Measurements from ENCODE around the gene TREH.

The TREH gene

DNA sequence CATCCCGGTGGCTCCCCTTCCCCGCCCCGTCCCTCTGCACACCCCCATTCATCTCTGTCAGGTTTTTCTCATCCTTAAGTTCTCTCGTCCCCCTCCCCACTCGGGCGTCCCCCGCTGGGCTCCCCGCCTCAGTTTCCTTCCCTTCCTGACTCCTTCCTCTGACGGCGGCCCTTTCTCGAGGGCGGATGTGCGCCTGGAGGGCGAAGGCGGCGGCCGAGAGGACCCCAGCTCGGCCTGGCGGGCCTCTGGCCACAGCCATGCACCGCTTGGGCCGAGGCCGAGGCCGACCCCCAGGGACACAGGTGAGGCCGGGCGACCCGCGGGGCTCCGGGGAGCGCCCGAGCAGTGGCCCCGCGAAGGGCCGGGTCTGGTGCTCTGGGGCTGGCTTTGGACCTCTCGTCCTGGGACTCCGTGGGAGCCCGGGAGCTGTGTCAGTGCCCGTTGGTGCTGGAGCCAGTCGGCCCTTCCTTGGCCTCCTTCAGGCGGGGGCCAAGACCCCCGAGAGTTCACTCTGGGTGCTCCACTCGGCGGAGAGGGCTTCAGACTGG, 69.2 kb downstream of the TREH start:
- DNase-seq (ENCODE audit: low read depth): no peak

DNA sequence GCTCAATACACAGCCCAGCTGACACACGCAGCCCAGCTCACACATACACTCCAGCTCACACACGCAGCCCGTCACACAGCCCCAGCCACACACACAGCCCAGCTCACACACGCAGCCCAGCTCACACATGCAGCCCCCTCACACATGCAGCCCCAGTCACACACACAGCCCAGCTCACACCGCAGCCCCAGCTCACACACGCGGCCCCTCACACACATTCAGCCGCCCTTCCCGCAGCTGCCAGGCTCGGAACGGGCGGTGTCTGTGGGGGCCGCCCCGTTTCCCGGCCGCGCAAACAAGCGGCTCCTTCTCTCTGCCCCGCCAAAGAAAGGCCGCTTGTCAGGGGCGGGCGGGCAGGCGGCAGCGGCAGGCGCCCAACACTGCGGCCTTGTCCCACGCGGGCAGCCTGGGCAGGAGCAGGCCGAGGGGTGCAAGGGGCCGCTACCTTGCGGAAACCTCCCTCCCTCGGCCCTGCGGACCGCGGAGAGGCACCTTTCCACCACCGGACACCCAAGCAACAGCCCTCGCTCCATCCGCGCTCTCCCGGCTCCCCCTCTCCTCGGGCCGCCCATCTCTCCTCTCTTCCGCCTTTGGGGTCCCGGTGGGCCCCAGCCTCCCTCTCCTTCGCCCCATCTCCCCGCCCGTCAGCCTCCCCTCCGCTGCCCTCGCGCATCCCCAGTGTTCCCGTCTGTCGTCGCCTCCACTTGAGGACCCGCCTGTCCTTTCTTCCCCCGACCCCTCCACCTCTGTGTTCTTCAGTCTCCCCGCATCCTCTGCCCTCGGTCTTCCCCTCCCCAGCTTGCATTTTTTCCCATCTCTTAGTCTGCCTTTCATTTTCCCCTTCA, 69.8 kb downstream of the TREH start:
- peak; percentile 44 for DNase-seq (ENCODE audit: low read depth)

DNA sequence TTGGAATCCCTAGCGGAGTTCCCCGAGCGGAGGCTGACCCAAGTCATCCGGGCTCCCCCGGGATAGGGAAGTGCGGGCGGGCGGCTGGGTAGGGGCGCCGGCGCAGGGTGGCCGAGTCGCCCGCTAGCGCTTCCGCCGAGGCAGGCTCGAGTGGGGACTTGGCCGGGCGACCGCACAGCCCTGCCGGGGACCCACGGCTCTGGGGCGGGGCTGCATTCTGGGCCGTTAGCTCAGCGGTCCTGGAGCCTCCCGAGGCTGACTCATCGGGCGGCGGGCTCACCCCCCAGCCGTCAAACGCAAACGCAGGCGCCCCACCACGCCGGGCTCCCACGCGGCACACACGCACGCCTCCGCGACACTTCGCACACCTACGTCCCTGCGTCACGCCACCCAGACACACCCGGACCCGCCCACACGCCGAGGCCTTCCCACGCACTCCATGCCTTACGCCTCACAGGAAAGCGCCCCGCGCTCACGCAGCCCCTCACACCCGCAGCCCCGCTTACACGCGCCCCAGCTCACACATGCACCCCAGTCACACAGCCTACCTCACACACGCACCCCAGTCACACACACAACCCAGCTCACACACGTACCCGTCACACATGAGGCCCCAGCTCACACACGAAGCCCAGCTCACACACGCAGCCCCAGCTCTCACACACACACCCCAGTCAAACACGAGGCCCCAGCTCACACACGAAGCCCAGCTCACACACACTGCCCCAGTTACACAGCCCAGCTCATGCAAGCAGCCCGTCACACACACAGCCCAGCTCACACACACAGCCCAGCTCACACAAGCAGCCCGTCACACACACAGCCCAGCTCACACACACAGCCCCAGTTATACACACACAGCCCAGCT, 70.9 kb downstream of the TREH start:
- peak; percentile 83 for DNase-seq (ENCODE audit: low read depth)

DNA sequence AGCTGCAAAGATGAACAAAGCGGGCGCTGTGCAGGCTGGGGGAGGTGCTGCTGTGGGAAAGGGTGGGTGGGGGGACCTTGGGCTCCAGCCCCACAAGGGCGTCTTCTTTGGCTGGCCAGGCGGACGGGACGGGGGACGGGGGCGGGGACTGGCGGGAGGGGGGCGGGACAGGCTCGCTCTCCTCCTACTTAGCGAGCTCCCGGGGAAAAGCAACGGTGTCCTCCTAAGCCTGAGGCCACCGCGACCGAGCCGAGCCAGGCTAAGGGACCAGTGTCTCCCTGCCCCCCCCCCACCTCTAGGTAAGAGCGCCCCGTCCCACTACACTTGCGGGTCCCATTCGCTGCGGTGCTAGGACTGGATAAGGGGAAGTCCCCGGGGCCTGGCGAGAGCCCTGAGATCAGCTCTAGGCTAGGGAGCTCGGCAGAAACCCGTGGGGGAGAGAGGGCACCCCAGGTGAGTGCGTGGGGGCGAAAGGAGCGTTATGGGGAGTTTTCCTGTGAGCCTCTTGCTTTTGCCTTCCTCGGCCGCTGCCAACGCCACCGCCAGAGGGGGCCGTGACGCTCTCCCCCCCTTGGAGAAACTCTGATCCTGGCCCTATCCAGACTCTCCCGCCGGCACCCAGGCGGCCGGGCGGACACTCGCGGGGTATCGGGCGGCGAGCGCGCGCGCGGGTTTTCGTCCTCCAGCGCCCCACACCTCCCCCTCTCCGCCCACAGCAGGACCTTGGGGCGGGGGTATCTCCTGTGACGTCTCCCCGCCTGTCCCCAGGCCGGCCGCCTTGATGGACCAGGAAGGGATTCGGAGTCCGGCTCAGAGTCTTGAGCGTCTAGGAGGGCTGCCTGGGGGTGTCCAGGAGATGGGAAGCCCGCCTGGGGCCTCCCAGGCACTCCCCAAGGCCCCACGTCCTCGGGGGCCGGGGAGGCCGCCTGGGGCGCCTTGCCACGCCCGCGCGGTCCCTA, 71.8 kb downstream of the TREH start, which contains the start of gene PHLDB1:
Gene PHLDB1 (plus strand): TSS at position 215 of the 959 bp plus-strand sequence. CDS start 6,222 bp downstream, outside the sequence.
- DNase-seq (ENCODE audit: low read depth): peak; percentile 72
